HG03097 (cell line): ENCODE results near the gene PEAK3.
"Not testable (repeated sequence)": the region's sequence is repeated elsewhere in the genome, so short reads cannot be mapped to it uniquely, and the experiment has no call there.

ENCODE experiments used
- ATAC-seq: cut with Tn5 transposase; IDR thresholded peaks from one replicate; pipeline ENCODE4 v1.9.1; 2021; ENCODE audit not compliant: unreplicated experiment, low FRiP score

PEAK3 gene

GRCh38 chr19:2289714-2290435 lies 7.9 kb upstream of the PEAK3 start:
- ATAC-seq: peak; percentile 39

GRCh38 chr19:2288818-2289713 lies 7.1 kb upstream of the PEAK3 start:
- no peak for ATAC-seq

GRCh38 chr19:2288338-2288817 lies 6.4 kb upstream of the PEAK3 start:
- ATAC-seq: no peak

GRCh38 chr19:2287585-2288337 lies 5.8 kb upstream of the PEAK3 start:
- ATAC-seq: no peak

- no peak for ATAC-seq
These were observed 4.6 kb upstream of the PEAK3 start for GRCh38 chr19:2286402-2287140.

- ATAC-seq: no peak
These were observed 2.0 kb upstream of the PEAK3 start for GRCh38 chr19:2283835-2284507.

- ATAC-seq: no peak
These were observed 875 bp upstream of the PEAK3 start for GRCh38 chr19:2282862-2283237.

GRCh38 chr19:2281265-2282061 lies 512 bp downstream of the PEAK3 start:
- not testable (repeated sequence) for ATAC-seq

- ATAC-seq: no peak
These were observed 1.2 kb downstream of the PEAK3 start for GRCh38 chr19:2280633-2281264.

GRCh38 chr19:2278459-2279158 lies 3.4 kb downstream of the PEAK3 start:
- no peak for ATAC-seq

- no peak for ATAC-seq
These were observed 4.8 kb downstream of the PEAK3 start for GRCh38 chr19:2277138-2277537.

GRCh38 chr19:2276429-2276986 lies 5.5 kb downstream of the PEAK3 start:
- ATAC-seq: no peak

GRCh38 chr19:2275588-2276428 lies 6.2 kb downstream of the PEAK3 start:
- ATAC-seq: no peak

GRCh38 chr19:2274931-2275535 lies 6.9 kb downstream of the PEAK3 start:
- no peak for ATAC-seq

GRCh38 chr19:2274185-2274711 lies 7.7 kb downstream of the PEAK3 start:
- ATAC-seq: no peak
